Embryonic facial prominence (tissue), 1 donor: ENCODE data around the gene DAB2IP.
A peak's percentile ranks its signal among the peaks of the same experiment; 100 is the strongest.

Experiments used
- DNase-seq: peaks from one replicate; pipeline ENCODE4 v3.0.0-alpha.2; 2016; ENCODE audit errors: extremely low spot score

The DAB2IP gene

DNA sequence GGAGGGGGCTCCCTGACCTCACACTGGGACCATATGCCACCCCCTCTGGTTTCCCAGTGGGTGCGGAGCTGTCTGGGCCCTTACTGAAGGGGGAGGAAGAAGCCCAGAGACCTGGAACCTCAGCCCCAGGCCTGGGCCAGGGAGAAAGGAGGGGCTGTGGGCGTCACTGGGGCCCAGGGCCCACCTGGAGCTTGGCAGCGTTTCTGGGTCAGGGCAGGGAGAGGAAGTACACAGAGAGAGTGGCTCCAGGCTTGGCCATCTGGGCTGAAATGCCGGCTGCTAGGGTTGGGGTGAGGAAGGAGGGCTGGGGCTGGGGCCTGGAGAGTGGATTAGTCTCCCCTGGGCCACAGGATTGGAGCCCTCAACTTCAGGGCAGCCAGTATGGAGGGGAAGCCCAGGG lies 6.4 kb upstream of the DAB2IP start:
- DNase-seq, result no peak

DNA sequence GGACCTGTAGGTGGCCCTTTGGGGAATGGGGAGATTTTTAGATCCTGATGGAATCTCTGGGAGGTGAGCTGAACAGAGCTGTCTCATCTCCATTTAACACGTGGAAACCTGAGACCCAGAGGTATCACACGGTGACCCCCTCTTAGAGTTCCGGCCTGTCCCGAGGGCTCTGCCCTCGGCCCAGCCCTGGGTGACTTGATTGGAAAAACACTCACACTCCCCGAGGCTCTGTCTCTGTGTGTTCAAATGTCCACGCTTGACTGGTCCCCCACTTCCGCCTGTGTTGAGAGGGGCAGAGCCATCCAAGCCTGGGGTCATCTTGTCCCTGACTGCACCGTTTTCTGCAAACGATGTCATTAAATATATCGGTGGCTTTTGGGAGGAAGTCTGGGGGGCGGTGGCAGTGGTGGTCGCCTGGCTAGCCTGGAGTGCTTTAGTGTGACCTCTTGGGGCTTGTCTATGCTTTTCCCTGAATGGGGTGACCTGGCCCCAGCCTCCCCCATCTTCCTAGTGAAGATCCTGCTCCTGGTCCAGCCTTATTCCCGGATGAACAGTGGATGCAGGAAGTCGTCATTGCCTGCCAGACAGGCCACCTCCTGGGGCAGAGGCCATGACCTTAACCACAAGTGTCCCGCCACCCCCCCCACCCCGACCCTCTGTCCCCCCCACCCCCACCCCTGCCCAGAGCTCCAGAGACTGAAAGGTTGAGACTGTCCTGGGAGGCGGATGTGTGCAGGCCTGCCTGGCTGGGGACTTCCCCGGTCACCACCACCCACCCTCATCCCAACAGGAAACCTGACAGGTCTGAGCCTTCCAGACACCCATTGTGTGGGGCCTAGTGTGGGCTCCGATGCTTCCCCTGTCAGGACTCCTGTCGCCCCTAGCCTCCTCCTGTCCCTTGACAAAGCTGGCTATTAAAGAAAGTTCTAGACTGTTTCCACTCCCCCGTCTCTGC lies 5.3 kb upstream of the DAB2IP start:
- DNase-seq, result no peak

DNA sequence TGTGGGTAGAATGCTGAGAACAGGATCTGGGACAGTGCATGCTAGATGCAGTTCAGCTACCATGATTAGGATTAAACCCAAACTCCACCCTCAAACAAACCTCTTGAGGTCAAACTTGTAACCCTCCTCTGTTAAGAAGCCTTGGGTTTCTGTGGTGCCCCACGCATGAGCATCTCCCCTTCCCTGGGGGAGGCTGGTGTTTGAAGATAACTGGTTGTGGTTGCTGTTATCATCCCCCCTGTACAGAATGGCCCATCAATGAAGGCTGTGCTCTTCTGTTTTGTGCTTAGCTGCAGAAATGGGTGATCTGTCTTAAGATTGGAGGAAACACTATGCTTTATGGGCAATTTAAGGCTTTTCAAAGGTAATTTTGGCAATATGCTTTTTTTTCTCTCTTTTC lies 4.4 kb upstream of the DAB2IP start:
- no peak for DNase-seq

DNA sequence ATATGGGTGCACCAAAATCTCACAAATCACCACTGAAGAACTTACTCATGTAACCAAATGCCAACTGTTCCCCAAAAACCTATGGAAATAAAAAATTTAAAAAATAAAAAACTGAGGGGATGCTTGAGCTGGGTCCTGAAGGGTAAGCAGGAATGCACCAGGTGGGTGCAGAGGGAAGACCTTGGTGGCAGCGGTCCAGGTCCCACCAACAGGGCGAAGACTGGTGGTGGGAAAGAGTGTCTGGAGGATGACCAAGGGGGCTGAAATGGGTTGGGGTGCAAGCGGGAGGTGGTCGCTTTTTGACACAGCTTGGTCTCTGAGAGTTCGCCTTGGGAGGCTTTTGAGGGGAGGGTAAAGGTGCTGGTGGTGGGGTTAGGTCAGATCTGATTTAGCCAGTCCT lies 3.3 kb upstream of the DAB2IP start:
- no peak for DNase-seq

DNA sequence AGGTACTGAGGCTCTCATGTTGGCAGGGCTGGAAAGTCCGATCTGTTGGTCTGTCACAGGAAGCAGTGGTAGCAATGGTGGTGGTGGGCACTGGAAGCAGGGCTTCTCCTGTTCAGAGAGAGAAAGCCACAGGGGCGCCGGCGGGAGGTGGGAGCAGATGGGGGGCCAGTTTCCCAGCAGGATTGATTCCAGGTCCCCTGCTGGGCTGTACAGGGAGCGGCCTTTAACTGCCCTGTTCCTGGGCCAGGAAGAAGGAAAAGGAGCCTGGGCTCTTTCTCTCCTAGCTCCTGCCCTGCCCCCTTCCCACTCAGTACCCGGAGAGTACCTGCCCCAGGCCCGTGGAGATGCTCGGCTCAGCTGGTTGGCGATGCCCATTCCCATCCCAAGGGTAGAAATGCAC lies 2.6 kb upstream of the DAB2IP start:
- no peak for DNase-seq

DNA sequence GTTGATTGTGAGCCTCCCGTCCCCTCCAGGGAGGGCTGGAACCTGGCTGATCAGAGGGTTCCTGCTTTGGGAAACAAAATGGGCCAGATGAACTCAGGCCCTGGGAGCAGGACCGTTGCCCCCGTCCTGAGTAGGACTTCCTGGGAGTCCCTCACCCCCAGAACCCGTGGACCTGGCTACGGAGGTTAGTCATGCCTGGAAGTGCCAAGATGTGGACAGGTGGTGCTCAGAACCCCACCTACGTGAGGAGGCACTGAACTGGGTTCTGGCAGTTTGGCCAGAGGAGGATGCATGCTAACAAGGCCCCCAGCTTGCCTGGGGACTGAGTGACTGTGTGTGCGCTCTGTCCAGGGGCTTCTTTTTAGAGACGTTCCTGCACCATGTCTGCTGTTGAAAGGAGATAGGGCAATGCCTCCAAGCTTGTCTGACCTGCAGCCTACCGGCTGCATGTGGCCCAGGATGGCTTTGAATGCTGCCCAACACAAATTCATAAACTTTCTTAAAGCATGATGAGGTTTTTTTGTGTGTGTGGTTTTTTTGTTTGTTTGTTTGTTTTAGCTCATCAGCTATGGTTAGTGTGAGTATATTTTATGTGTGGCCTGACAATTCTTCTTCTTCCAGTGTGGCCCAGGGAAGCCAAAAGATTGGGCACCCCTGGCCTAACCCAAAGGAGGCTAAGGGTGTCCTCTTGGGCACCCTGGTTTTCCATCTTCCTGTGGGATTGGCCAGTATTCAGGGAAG lies 1.8 kb upstream of the DAB2IP start:
- DNase-seq, result no peak

DNA sequence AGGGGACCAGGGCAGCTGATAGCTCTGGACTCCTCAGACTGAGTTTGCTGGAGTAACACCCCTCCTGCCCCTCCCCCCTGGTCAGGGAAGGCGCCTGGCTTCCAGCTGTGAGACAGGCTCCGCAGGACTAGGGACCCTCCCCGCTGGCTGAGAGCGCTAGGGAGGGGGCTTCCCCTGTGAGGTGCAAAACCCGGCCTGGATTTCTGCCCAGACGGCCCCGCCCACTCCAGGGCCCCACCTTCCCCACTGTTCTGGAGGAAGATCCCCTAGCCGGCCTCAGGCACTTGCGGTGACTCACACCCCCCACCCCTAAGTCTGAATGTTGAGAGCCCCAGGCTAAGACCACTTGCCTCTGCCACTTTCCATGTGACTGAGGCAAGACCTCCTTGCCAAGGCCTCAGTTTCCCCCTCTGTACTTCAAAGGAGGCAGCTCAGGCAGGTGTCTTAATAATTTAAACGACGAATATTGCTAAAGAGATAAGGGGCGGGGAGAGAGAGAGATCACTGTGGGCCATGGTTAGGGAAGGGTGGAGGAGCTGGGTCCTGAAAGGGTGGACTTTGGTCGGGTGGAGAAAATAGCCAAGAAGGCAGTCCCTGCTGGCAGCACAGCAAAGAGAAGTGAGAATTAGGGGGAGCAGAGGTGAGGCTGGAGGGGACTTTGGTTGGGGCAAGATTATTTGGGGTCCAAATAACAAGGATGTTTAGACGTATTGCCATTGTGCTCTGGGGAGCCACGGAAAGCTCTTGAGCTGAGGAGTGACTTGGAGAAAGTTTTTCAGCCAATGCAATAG lies 1.0 kb upstream of the DAB2IP start:
- DNase-seq, result peak; percentile 72

DNA sequence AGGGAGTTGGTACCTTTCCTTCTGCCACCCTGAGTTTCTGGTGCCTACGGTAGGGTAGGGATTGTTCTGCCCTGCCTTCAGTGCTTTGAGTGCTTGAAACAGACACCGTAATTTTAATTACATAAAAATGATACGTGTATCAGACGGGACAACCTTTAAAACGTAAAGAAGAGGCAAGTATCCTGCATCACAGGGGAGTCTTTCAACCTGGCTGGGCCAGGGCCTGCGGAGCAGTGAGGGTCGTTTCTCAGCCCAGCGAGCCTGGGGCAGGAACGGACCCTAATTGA lies 483 bp upstream of the DAB2IP start:
- no peak for DNase-seq

DNA sequence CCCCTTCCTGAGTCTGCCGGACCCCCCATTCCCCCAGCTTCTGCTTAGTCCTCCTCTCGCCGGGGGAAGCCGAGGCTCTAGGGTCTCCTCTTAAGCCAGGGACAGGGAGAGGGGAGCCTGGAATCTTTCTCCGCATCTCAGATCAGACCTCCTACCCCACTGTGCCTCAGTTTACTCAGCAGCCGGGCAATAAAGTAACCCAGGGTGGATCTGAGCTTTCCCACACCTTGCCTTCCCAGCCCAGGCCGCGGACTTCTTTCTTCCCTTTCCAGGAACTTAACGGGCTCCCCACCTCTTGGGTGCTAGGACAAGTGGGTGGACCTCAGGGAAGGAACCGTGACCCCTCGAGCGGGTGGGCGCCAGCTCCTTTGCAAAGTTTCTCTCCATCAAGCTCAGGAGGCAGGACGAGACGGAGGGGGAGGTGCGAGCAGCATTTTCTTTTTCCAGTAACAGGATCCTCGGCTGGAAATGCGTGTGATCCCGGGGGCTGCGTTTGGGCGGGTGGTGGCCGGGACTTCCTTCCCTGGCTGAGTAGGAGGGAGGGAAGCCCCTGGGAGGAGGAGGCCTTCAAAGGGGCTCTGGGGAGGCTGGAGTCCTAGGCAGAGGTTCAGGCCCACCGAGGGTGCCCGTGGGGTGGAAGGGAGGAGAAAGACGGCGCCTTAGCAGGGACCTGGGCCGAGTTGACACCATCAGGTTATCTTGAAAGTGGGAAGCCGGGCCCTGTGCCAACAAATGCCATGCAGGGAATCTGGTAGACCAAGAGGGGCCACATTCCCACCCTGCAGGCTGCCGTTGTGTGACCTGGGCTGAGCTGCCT lies 795 bp downstream of the DAB2IP start:
- peak; percentile 69 for DNase-seq

DNA sequence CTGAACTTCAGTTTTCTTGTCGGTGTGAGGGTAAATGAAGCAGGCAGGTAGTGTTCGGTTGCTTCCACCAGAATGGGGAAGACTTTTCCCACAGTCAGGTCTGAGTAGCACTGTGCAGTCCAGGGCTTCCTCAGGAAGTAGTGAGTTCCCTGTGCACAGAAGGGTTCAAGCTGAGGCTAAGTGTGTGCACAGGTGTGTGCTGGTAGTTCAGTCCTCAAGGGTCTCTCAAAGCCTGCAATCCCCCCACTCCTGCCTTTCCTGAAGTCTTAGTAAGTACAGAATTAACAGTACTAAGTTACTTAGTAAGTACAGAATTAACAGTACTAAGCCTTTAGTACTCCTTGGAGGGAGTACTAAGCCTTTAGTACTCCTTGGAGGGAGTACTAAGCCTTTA lies 1.4 kb downstream of the DAB2IP start:
- DNase-seq, result no peak

DNA sequence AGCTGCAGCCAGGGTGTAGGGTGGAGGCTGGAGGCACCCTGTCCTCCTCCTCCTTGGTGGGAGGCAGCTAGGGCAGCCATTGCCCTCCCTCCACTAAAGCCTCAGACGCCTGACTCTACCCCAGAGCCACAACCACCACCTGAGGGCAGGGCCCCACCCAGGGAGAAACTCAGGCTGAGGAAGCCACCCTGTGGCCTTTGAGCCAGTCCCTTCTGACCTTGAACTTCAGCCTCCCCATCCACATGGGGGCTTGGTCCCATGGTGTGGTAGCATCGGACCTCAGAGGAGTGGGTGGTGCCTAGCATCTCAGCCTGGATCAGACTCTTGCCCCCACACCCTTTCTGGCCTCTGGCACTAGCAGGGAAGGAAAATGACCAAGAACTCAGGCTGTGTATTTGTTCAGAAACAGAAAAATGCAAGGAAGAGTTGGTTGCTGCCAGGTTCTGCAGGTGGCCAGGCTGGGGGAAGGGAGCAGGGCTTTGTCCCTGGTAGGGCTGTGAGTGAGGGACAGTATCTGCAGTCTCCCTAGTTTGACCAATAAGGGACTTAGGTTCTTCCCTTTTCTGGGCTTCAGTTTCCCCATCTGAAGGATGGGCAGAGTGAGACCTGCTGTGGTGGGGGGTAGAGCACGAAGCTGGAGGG lies 3.2 kb downstream of the DAB2IP start:
- no peak for DNase-seq

DNA sequence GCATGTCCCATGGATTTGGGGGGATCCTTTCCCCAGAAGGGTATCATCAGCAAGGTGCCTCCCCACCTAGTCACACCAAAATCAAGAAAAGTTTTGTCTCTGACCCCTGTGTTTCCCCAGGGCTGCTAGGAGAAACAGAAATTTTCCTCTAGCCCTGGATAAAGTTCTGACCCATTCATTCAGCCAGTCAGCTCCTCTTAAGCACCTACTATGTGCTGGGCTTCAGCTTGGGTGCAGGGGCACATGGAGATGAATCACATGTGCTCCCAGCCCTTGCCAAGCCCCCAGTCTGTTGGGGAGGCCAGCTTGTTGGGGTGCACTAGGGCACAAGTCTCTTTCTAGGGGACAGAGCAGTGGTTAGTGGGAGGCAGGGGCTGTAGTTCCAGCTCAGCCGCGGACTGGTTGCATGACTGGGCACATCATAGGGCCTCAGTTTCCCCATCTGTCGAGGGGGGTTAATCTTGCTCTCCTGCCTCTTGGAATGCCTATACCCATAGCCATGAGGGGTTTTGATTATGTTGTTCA lies 3.9 kb downstream of the DAB2IP start:
- no peak for DNase-seq

DNA sequence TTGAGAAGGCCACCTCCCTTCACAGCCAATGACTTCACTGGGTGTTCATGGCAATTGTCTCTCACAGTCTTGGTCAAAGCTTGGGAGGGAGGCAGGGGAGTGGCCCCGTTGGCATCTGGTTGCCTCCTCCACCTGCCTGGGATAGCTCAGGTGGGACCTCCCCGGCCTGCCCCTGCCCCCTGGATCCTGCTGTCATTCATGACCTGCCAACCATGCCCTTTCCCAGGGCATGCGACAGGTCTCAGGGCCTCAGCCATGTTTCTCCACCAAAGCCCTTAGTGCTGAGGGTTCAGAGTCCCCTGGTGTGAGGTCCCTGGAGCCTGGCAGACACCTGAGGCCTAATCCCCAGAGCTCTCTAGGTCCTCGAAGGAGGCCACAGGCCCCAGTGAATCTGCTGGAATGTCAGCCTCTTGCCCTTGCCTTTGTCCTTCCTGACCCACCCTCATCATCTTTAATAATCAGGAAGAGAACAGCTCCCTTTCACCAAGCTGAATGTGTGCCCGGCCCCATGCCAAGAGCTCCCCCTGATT lies 5.6 kb downstream of the DAB2IP start:
- no peak for DNase-seq

DNA sequence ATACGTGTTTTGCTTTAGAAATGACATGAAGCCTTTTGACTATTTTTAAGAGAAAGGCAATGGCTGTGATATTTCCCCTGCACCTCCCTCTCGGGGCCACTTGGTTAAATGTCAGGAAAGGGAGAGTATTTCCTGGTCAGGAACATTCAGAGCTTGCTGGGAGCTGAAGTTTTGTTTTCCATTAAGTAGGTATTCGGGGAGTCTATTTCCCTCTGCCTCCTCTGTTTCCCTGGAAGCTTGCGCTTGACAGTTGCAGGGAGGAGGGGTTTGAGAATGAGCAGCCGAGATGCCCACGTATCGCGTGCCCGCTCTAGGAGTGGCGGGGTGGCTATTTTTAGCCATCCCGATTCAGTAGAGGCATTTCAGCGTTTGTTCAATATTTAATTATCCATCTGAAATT lies 6.7 kb downstream of the DAB2IP start:
- no peak for DNase-seq

DNA sequence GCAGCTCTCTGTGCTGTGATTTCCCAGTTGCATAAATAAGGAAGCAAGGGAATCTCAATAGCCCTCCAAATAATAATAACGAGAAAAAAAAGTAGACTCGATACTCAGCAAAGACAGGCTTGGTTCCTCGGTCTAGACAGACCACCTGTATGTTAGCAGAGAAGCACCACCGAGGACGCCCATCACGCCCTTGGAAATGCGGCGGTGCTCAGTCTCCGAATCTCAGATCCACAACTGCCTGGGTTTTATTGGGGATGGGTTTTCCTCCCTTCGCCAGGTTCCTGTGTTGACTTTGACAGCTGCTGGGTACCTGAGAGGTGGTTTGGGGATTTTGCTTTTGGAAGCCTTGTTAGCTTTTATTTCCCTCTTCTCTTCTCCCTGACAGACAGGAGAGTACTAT lies 7.2 kb downstream of the DAB2IP start:
- no peak for DNase-seq

DNA sequence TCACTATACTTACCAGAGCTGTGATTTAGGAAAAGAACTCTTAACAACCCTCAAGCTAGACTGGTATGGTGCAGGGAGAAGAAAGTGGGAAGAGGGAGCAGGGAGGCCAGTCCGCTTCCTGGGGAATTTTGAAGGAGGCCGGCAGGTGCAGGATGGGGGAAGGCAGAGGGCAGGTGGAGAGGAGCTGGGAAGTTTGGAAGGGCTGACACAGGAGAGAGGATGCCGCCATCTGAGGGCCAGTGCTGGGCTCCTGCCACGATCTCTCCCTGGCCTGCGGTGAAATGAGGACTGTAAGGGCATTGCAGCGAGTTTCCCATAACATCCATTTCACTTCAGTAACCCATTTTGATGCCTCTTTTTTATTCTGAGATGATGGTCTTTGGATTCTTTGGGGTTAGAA lies 8.9 kb downstream of the DAB2IP start:
- DNase-seq, result no peak

DNA sequence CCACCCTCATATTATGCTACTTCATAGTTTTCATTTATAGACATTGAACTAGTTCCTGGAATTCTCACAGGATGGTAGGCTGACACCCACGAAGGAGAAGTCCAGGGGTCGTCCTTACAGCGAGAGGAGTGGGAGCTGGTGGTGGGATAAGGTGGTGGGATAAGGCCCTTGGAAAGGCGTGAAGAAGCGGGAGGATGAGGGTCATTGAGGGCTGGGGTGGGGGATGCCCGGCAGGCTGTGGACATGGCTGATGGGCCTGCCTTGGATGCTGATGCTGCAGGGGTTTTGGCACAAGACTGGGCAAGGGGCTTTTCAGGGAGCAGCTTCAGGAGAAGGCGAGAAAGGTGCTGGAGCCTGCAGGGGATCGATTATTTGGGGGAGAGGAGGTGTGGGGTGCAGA lies 9.4 kb downstream of the DAB2IP start:
- no peak for DNase-seq

DNA sequence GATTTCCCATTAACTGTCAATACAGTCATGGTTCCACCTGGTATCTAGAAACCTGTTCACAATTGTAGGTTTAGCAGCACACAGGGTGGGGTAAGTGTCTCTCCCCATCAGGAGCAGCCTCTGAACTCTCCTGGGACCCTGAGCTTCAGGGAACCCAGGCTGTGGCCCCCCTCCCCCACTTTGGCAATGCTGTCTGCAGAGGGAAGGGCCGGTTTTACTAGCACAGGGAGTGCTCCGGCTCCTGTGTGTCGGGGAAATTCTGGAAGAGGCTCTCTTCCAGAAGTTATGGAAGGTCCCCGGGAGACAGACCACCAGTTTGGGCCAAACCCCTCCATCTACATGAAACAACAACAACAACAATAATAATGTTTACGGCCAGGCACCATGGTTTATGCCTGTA lies 9.9 kb downstream of the DAB2IP start:
- no peak for DNase-seq

DNA sequence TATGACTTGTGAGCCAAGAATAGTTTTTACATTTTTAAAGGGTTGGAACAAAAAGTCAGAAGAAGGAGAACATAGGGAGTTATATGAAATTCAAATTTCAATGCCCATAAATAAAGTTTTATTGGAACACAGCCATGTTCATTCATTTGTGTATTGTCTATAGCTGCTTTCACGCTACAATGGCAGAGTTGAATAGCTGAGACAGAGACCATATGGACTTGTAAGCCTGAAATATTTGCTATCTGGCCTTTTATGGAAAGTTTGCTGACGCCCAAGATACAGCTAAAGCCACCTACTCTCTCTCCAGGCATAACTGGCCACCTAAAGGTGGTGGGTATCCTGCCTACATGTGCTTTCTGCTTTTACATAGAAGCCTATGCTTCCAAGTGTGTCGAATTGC lies 10.9 kb downstream of the DAB2IP start:
- no peak for DNase-seq

DNA sequence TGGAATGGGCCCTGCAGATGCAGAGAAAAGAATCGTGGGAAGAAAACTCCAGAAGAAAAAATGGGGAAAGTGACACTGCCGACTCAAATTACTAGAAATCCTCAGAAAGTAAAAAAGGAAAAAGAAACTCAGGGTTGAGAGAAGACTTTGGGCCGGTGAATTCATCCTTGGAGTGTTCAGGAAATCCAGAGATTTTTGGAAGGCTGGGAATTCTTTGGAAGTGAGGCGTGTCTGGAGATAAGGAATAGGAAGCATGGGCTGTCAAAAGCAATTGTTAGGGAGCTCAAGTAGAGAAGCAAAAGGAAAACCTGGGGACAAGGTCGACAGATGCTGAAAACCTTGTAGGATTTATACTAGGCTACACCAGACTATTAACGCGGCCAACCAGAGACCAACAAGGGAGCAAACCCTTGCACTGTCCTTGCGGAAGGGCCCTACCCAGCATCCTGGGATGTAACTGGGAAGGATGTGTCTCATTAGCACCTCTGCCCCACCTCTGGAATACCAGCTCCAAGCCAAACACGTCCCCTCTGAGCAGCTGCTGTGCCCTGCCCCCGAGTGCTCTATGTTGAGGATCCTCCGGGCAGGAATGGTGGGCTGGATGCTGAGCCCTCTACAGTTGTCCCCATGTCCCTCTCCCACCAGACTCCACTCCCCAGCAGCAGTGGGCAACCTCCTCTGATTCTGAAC lies 11.6 kb downstream of the DAB2IP start:
- DNase-seq, result no peak
